Breast epithelium (tissue), 4 donors: ENCODE measurements around the gene KLF6. TPM values are rescaled to one million over a fixed set of nuclear protein-coding genes. Genes with fewer than 3 reads are reported as not detected.

Source experiments
- DNase-seq, 2 donors: peaks; one replicate each; pipeline ENCODE4 v3.0.0-alpha.2; 2019; ENCODE audit warnings: low spot score in 2 of 2
- H3K27ac ChIP-seq, 2 donors: fragments of 200-600 bp; sonication (generic) in 1 of 2; one replicate each; pipeline ENCODE4 v1.5.1; 2016 to 2019; ENCODE audit warnings: mild to moderate bottlenecking in 1 of 2
- H3K27me3 ChIP-seq, 2 donors: fragments of 200-600 bp; sonication (generic) in 1 of 2; one replicate each; pipeline versions ENCODE4 v1.5.1 to v1.6.0; 2017 to 2019; ENCODE audit warnings: control low read depth in 1 of 2, mild to moderate bottlenecking in 1 of 2
- H3K36me3 ChIP-seq: fragments of 200-600 bp; one replicate; pipeline ENCODE4 v1.5.1; 2019
- H3K4me1 ChIP-seq, 2 donors: fragments of 200-600 bp; sonication (generic); one replicate each; pipeline ENCODE4 v1.5.1; 2016 to 2019; ENCODE audit warnings: control low read depth in 1 of 2
- H3K4me3 ChIP-seq, 3 donors: fragments of 200-600 bp; sonication (generic); 1 replicate in 2 of 3; 2 replicates in 1 of 3; pipeline ENCODE4 v1.5.1; 2016 to 2019; ENCODE audit warnings: mild to moderate bottlenecking in 3 of 3, moderate library complexity in 2 of 3
- H3K9me3 ChIP-seq, 2 donors: fragments of 200-600 bp; sonication (generic) in 1 of 2; one replicate each; pipeline ENCODE4 v1.5.1; 2016 to 2019; ENCODE audit warnings: control low read depth in 1 of 2
- POLR2A ChIP-seq: fragments of 450-650 bp; IDR thresholded peaks from one replicate; pipeline ENCODE4 v1.6.1; 2016; ENCODE audit warnings: antibody characterized with exemption, mild to moderate bottlenecking, moderate library complexity
- POLR2AphosphoS5 ChIP-seq, 3 donors: sonication (generic); formaldehyde crosslinking; IDR thresholded peaks; one replicate each; pipeline ENCODE4 v1.6.1; 2017; ENCODE audit warnings: antibody characterized with exemption in 3 of 3
- intact Hi-C: fragments of 100-400 bp; cut with DNase I; formaldehyde crosslinking; loops from one replicate; pipeline ENCODE4 v1.15.1; 2023; ENCODE audit warnings: low total_unique reads
- total RNA-seq, 3 donors: library from RNA; depleted of rRNA; stranded (reverse); fragments of >200 nt; gene quantifications; one replicate each; pipeline ENCODE4 v1.1.0, GENCODE V29; 2016
- TF ChIP-seq, protein P1 (sequence below), 3 donors: fragments of 450-650 bp; IDR thresholded peaks; one replicate each; pipeline ENCODE4 v1.5.1; 2016 to 2017; ENCODE audit warnings: antibody characterized with exemption in 3 of 3, mild to moderate bottlenecking in 3 of 3, moderate library complexity in 3 of 3

Gene KLF6
- total RNA-seq, 3 donors from 2014 or later = 132 to 347 (median 186) TPM

DNA sequence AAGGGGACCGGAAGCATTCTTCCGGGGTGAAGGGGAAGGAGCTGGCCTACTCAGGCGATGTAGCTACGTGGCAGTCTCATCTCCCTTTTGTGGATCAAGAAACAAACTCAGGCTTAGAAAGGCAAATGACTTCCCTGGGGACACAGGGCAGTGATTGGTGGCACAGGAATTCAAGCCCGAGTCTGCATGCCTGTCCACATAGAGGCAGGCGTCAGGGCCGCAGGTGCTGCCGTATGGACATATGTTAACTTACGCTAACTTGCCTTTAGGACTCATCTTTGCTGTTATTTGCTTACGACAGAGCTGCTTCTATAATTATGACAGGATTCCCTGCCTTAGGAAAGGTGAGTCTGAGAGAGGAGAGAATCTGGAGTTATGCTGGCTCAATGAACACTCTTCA, 42.3 kb upstream of the KLF6 start:
- Histone ChIP-seq H3K9me3 (no peaks in the 10 kb centered on the region), H3K27me3 (no peaks in the 10 kb centered on the region), H3K36me3 (no peaks in the 10 kb centered on the region), H3K27ac (peak overlapping the region in 1 of 2 donors; percentile 8), H3K4me1 (no peaks in the 10 kb centered on the region), H3K4me3 (no peak overlapping the region)
- TF ChIP-seq POLR2AphosphoS5 (IDR thresholded peaks at IDR 0.05) = no peak
- intact Hi-C loops = no loop called here
- DNase-seq = no peak

DNA sequence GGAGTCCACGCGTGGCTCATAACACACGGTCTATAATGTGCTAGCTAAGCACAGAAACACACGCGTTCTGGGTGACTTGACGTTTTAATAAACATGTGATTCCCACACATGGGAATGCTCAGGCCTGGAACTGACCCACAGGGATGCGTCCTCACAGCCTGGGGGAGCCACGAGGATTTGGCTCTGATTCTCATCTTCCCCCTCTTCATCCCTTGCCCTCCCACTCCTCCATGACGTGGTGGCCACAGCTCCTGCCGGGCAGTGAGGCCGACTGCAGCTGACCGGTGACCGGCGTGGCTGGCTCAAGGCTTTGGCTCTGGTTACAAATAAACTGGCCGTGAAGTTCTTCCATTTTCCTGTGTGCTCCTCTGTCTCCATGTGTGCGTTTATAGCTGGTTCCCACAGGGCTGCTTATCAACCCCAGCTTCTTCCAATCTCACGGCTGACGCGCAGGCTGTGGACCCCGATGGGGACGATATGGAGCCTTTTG, 40.9 kb upstream of the KLF6 start:
- DNase-seq = no peak
- no peaks in the 10 kb centered on the region for H3K27me3 ChIP-seq
- TF ChIP-seq, protein P1, sequence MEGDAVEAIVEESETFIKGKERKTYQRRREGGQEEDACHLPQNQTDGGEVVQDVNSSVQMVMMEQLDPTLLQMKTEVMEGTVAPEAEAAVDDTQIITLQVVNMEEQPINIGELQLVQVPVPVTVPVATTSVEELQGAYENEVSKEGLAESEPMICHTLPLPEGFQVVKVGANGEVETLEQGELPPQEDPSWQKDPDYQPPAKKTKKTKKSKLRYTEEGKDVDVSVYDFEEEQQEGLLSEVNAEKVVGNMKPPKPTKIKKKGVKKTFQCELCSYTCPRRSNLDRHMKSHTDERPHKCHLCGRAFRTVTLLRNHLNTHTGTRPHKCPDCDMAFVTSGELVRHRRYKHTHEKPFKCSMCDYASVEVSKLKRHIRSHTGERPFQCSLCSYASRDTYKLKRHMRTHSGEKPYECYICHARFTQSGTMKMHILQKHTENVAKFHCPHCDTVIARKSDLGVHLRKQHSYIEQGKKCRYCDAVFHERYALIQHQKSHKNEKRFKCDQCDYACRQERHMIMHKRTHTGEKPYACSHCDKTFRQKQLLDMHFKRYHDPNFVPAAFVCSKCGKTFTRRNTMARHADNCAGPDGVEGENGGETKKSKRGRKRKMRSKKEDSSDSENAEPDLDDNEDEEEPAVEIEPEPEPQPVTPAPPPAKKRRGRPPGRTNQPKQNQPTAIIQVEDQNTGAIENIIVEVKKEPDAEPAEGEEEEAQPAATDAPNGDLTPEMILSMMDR (IDR thresholded peaks at IDR 0.05) = no peak
- no peak for TF ChIP-seq POLR2A
- TF ChIP-seq POLR2AphosphoS5 (IDR thresholded peaks at IDR 0.05) = no peak
- intact Hi-C loops = no loop called here
- no peaks in the 10 kb centered on the region for H3K36me3 ChIP-seq
- no peaks in the 10 kb centered on the region for H3K9me3 ChIP-seq
- H3K27ac ChIP-seq = peak overlapping the region; percentile 61 to 65
- H3K4me1 ChIP-seq = no peaks in the 10 kb centered on the region
- H3K4me3 ChIP-seq = no peak overlapping the region

DNA sequence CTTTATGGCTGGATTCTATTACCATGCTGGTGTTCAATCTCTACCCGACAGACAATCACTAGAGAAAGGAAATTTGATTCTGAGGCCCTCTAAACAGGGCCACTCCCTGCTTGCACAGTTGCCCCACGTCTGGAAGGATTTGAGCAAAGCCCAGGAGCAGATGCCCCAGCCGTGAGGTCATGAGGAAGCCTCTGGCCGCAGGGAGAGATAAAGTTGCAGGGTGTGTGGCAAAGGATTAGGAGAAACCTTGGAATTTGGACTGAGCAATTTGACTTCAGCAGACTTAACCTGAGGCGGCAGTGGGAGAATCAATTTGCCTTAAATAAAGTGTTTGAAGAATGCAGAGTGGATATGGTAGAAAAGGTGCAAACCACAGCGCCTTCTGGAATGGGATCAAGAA, 40.2 kb upstream of the KLF6 start:
- Histone ChIP-seq H3K4me1 (no peaks in the 10 kb centered on the region), H3K27me3 (no peaks in the 10 kb centered on the region), H3K9me3 (no peaks in the 10 kb centered on the region), H3K27ac (peak overlapping the region; percentile 61 to 65), H3K36me3 (no peaks in the 10 kb centered on the region), H3K4me3 (no peak overlapping the region)
- intact Hi-C loops = no loop called here
- DNase-seq = no peak
- no peak for TF ChIP-seq POLR2AphosphoS5 (IDR thresholded peaks at IDR 0.05)

DNA sequence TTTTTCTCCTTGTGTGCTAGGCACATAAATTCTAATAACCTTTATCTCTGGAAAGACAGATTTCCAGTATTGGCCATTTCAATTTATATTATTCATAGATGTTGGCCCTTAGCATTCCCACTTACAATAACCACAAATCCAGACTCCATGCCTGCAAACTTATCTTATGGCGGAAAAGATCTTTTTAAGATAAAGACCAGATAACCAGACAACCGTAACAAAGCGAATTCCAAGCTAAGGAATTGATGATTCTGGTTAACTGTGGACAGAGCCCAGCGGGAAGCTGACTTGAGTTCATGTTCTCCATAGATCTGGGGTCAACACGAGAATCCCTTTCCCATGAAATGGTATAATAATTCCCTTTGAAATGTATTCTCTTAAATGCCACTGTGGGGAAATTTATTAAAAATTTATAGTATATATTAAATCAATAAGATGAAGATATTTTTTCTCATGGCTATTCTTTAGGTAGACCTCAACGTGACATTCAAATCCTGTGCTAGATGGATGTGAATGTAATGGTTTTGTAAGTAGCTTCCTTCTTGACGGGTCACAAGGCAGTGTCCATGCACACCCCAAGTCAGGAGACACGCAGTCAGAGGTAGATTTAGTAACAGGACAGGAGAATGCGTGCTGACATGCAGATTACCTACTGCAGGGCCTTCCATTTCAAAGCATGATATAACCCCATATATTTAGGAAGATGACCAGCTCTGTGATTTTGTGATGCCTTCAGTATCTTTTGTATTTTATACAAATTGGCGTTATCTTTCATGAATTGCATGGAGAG, 37.7 kb upstream of the KLF6 start:
- no peaks in the 10 kb centered on the region for H3K36me3 ChIP-seq

DNA sequence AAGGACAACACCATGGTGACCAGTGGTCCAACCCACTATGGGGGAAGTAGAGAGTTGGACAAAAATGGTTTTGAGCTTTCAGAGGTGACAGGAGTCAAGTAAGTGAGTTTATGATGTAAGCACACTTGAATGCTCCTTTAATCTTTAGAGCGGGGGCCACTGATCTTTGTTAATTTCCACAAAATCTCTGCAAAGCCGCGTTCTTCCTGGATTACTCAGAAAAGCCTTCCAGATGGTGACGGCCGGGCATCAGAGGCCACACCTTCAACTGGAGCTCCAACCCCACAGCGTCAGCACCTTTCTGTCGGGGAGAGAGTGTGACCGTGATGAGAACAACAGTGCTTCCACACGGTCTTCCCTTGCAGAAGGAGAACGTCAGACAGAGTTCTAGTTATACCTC, 35.2 kb upstream of the KLF6 start:
- no peak for DNase-seq

More for the DNA sequence above, 37.7 kb upstream of the KLF6 start:
- DNase-seq = no peak
- no peak overlapping the region for H3K27ac ChIP-seq
- intact Hi-C loops = no loop called here
- no peaks in the 10 kb centered on the region for H3K9me3 ChIP-seq
- no peaks in the 10 kb centered on the region for H3K4me1 ChIP-seq
- H3K27me3 ChIP-seq = no peaks in the 10 kb centered on the region
- no peak overlapping the region for H3K4me3 ChIP-seq
- TF ChIP-seq POLR2AphosphoS5 (IDR thresholded peaks at IDR 0.05) = no peak
- no peak for TF ChIP-seq POLR2A
- TF ChIP-seq, protein P1 (IDR thresholded peaks at IDR 0.05) = no peak

DNA sequence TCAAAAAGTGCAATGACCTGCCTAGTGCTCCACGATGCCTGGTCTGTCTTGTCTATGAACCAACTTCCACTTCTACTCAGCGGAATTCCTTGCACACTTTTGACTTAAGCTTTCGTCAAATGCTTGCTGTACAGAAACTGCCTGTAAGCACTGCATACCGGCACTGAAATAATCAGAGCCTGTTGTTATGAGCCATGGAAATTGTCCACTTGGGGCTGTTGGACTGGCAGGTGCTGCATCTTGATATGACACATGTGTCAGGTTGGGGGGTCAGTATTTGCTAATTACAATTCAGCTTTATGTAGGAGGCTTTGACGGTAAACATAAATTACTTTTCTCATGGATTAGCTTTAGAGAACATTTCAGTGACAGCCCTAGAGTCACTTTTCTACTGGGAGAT, 32.0 kb upstream of the KLF6 start:
- Histone ChIP-seq H3K27me3 (no peaks in the 10 kb centered on the region), H3K9me3 (no peaks in the 10 kb centered on the region), H3K4me1 (no peaks in the 10 kb centered on the region), H3K4me3 (no peak overlapping the region), H3K36me3 (no peaks in the 10 kb centered on the region), H3K27ac (no peak overlapping the region)
- no peak for DNase-seq
- intact Hi-C loops = no loop called here
- TF ChIP-seq POLR2A (no peak), POLR2AphosphoS5 (IDR thresholded peaks at IDR 0.05) (no peak)
- TF ChIP-seq, protein P1 (IDR thresholded peaks at IDR 0.05) = no peak

More for the DNA sequence above, 35.2 kb upstream of the KLF6 start:
- TF ChIP-seq POLR2AphosphoS5 (IDR thresholded peaks at IDR 0.05) = no peak
- TF ChIP-seq, protein P1 (IDR thresholded peaks at IDR 0.05) = no peak
- no peak overlapping the region for H3K27ac ChIP-seq
- H3K27me3 ChIP-seq = no peaks in the 10 kb centered on the region
- H3K36me3 ChIP-seq = no peaks in the 10 kb centered on the region
- no peak overlapping the region for H3K4me3 ChIP-seq
- no peaks in the 10 kb centered on the region for H3K9me3 ChIP-seq
- H3K4me1 ChIP-seq = no peaks in the 10 kb centered on the region
- intact Hi-C loops = no loop called here
